GM11168 (cell line): ENCODE measurements around the gene RNASEH2B.

ENCODE experiments used
- in situ Hi-C: fragments of 300-500 bp; cut with MboI; formaldehyde crosslinking; loops from one replicate; pipeline ENCODE4 v1.12.0; 2022; ENCODE audit warnings: low sequenced_read_pairs; ENCODE audit not compliant: unreplicated experiment

RNASEH2B gene, protein sequence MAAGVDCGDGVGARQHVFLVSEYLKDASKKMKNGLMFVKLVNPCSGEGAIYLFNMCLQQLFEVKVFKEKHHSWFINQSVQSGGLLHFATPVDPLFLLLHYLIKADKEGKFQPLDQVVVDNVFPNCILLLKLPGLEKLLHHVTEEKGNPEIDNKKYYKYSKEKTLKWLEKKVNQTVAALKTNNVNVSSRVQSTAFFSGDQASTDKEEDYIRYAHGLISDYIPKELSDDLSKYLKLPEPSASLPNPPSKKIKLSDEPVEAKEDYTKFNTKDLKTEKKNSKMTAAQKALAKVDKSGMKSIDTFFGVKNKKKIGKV

DNA sequence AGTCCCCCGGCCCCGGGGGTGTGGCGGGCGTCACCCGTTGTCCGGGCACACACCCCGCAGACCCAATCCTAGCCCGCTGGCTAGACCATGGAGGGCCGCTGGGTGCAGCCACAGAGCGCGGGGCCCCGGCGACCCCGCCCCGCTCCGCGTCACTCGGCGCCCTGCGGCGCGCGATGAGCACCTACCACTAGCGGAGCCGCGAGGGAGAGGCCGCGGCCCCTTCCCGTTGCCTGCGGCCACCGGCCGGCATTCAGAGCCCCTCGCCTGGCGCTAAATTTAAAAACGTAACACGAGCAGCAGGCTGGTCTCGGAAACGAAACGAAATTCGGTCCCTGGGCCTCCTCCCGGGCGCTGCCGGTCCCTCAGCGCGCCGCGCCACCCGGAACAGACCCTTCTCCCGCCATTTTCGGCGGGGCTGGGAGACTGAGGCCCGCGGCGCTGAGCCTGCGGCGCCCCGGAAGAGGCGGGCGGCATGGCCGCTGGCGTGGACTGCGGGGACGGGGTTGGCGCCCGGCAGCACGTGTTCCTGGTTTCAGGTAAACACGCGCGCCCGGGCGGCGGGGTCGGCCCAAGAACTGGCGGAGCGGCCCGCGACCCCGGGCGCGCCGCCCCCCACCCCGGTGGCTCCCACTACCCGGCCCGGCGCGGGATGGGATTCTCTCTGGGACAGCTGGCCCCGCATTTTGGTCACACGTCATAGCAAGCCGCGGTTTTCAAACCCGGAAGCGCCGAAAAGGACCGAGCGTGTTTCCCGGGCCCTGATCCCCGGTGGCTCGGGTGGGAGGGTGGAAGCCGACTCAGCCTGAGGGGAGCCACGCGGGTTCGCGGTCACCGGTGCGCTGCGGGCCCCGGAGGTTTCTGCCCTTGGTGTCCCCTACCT lies at the start of gene RNASEH2B:
Gene RNASEH2B (plus strand): TSS at position 187 of the 880 bp plus-strand sequence. CDS start 286 bp downstream, at position 473.
- in situ Hi-C loops, result loop anchor here (5.0 to 25.0 kb wide), 3 partner anchors 108 to 898 kb away; partner anchors contain the start of gene KCNRG

DNA sequence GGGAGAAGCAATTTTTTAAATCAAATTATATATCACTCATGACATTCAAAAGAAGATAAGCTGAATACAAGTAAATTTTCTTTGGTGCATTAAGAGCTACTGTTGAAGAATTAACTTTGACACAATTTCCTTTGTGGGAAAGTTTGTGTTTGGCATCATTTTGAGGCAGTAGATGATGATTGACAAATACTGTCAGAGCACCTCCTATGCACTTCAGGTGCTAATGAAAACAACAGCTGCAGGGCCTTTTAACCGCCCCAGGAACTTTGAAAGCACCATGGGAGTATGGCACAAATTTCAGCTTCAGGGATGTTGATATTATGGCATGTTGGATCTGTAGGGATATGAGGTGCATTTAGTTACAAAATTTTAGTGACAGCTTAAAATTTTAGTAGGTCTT lies 45.1 kb upstream of the RNASEH2B start:
- in situ Hi-C loops, result no loop called here

DNA sequence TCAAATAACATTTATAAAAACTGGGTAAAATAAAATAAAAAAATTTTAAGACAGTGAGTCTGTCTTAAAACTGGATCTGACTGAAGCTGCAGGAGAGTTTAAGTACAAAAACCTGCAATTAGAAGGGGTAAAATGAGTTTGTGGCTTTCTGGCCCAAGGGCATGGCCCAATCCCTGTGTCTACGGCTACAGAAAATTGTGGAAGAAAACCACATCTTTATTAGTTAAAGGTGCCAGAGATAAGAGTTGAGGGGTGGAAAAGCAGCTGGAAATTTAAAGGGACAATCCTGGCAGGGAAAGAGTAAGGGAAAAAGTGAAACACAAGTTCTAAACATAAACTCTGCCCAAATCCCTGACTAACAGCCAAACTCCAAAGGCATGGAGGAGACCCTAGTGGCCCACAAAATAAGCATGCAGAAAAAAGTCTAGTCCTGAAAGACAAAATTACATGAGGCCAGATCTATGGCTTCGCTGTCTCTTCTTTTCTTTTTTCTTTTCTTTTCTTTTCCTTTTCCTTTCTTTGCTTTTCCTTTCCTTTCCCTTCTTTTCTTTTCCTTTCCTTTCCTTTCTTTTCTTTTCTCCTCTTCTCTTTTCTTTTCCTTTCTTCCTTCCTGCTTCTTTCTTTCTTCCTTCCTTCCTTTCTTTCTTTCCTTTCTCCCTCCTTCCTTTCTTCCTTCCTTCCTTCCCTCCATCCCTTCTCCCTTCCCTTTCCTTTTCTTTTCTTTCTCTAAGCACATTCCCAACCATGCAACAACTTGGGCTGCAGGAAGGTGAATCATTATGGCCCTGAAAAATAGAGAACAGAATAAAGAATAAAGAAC lies 42.6 kb upstream of the RNASEH2B start:
- in situ Hi-C loops, result no loop called here

DNA sequence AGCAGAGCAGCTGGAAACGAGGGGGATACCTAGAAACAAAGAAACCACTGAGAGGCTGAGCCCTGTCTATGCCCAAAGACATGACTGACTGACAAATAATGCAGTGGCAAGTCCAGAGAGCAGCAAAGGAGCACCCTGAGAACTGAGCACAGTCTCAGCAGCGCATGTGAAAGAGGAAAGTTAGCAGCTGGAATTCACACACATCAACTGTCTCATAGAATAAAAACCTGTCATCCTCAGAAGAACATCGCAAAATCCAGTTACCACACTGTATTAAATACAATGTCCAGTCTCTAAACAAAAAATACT lies 42.0 kb upstream of the RNASEH2B start:
- in situ Hi-C loops, result no loop called here

DNA sequence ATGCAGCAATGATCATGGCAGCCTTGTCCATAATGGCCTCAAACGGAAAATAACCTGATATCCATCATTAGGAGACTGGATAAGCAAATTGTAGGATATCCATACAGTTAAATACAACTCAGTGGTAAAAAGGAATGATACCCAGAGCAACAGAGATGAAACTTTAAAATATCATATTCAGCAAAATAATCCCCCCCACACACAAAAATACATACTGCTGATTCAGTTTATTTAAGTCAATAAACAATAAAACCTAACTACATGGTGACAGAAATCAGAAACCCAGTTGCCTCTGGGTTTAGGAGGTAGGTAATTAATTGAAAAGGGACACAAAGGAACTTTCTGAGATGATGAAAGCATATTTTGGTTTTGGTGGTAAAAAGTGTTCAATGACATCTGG lies 38.2 kb upstream of the RNASEH2B start:
- in situ Hi-C loops, result no loop called here

DNA sequence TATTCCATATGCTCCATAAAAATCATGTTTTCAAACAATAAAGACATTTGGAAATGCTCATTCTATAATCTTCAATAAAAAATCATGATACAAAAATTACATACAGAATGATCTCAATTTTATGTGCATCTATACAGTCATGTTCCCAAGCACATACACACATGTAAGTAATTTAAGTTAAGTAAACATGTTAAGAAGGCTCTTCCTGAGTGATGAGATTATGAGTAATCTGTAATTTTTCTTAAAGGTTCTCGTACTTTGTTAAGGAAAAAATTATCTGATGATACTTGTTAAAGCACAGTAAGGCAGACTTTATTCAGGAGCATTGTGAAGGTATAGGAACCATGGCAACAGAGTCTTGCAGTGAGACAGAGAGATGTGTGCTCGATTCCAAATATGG lies 36.1 kb upstream of the RNASEH2B start:
- in situ Hi-C loops, result no loop called here

DNA sequence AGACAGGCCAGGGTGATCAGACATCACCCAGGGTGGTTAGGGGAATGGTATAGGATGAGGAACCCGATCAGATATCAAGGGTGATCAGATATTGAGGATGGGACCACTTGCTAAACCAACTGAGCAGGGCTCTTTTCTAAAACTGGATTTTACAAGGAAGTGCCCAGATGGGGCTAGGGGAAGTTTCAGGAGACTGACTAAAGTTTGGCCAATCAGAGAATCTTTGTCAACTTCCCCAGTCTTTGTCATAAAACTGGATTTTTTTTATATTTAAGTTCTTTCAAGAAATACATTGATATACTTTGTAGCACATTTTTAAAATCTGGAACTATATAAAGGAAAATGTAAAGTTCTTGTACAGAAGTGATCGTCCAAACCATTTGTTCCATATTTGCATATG lies 35.6 kb upstream of the RNASEH2B start:
- in situ Hi-C loops, result no loop called here

DNA sequence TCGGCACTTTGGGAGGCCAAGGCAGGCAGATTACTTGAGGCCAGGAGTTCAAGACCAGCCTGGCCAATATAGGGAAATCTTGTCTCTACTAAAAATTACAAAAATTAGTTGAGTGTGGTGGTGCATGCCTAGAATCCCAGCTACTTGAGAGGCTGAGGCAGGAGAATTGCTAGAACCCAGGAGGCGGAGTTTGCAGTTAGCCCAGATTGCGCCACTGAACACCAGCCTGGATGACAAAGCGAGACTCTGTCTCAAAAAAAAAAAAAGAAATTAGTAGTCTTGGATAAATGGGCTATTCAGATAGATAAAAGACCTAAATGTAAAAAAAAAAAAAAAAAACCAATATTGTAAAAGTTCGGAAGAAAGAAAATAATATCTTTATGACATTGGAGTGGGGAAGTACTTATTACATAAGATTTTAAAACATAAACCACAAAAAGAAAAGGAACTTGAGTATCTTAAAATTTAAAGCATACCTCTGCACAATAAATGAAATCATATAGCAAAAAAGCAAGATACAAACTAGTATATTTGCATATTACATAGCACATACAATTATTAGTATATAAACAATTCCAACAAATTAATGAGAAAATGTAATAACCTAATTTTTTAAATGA lies 26.7 kb upstream of the RNASEH2B start:
- in situ Hi-C loops, result no loop called here

DNA sequence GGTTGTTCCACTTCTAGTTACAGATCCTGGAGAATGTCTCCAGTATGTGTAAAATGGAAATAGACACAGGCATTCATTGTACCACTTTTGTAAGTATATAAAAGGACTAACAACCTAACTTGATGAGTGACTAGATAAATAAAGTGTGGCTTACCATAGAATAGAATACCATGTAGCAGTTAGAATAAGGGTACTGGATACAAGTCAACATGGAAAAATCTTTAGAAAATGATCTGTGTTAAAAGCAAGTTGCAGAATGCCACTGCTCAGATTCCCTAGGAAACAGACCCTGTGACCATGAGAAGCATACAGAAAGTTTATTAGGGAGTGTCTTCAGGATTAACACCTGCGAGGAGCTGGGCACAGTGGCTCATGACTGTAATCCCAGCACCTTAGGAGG lies 25.9 kb upstream of the RNASEH2B start:
- in situ Hi-C loops, result no loop called here

DNA sequence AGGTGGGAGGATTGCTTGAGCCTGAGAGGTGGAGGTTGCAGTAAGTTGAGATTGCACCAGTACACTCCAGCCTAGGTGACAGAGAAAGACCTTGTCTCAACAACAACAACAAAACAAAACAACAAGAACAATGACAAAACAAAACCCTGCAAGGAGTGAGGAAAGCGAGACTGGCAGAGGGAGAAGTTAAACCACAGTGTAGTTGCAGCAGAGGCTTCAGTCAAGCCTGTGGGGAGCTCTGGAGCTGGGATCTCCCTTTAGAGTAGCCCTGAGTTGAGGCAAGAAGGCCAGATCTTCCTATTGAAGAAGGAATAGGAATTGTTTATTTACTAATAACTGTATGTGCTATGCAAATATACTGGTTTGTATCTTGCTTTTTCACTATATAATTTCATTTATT lies 25.3 kb upstream of the RNASEH2B start:
- in situ Hi-C loops, result no loop called here

DNA sequence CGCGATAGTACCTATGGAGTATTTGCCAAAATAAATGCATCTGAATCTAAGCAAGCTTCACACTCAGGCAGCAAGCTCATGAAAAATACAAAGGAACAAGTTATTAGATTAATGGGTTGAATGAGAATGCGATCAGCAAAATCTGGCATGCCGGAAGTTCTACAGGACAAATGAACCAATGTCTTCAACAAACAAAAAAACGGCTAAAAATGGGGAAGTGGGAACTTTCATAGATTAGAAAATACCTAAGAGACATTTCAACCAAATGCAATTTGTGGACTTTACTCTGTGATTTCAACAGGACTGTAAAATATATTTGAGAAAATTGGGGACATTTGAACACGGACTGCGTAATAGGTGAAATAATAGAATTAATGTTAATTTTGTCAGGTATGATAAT lies 22.4 kb upstream of the RNASEH2B start:
- in situ Hi-C loops, result no loop called here

DNA sequence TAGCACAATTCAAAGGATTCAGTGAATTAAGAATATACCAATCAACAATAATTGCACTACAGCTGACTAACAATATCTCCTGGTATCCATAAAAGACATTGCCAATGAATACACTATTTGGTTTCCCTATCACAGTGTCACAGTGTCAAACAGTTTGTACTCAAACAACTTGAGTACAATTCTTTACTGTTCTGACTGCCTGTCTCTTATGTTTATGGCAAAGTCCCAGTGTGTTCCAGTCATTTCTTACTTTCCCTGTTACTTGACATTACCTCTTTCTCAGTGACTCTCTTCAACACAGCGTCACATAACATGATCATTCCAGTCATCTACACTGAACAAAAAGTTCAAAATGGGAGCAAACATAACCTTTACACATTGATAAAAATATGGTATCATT lies 21.2 kb upstream of the RNASEH2B start:
- in situ Hi-C loops, result no loop called here

DNA sequence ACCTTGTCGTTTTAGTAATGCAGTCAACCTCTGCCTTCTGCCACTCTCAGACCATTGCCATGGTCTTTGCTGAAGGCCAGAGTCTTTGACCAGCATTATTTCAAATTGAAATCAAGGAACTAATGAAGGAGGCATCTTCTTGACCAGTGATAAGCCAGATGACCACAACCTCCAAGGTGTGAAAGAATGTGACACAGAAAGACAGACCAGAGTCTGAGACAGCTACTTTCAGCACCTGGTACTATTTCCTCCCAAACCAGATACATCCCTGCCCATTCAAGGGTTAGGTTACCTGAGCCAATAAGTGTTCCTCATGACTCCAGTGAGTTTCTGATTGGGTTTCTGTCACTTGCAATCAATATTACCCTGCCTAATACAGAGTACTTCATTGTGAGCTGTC lies 20.3 kb upstream of the RNASEH2B start:
- in situ Hi-C loops, result no loop called here

DNA sequence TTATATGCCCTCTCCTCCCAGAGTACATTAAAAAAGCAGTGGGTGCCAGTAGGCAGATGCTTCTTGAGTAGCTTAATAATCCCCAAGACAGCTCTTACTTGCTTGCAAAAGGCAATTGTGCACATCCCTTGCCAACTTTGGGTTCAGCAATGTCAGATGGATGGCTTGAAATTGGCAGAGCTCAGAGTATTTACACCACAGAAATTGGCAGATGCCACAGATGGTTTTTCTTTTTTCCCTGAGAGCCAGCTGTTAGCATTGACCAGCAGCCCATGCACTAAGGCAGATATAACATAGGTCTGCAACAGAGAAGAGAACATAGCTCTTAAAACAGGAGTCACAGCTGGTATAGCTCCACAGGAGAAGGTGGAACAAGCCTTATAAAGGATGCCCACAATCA lies 18.4 kb upstream of the RNASEH2B start:
- in situ Hi-C loops, result no loop called here

DNA sequence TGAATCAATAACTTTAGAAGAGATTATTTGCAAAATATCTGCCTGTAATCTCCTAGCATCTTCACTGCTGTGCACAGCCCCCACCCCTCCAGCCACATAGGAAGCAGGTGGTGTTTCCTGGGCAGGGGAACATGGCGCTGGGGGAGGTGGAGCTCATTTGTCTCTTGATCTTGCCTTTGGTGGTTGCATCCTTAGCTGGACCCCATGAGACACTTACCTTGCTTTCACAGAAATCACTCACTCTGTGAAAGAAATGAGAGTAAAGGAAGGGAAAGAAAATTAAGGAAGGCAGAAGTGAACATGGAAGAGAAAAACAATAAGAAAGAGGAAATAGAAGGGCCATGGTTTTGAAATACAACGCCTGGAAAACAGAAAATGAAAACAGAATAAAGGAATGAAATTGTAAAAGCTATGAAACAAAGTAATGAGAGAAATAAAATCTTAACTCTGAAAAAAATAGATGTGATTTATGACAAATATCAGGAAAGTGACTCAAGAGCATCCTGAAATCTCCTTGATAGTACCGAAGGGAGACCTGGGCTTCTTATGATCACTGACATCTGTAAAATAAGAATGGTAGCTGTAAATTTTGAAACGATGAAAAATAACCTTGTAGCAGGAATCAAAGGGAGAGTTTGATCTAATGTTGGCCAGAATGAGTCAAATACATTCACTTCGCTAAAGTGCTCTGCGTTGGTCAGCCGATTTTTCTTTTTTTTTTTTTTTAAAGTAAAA lies 17.2 kb upstream of the RNASEH2B start:
- in situ Hi-C loops, result no loop called here

DNA sequence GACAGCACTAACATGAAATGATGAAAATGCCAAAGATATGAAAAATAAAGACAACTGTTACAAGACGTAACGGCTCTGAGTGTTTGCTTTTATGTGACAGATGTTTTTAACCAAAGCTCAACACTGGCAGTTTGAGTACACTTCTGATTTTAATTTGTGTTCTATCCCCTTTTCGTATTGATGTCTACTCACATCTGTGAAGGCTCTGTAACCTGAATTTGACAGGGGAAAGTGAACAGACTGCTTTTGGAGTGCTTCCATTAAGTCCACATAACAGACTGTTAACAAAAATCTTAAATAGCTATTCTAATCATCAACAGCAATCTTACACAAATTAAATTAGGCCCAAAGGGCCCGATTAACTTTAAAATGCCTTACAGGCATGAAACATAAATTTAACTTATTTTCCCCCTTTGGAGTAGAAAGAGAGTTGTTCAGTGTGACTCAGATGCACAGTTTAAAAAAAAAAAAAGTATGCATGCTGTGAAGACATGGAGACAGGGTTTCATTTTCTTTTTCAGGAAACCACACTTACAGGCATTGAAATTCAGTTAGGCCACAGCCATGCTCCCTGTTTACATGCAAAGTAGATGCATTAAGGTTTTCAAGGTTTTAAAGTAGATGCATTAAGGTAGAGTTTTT lies 16.3 kb upstream of the RNASEH2B start:
- in situ Hi-C loops, result no loop called here

DNA sequence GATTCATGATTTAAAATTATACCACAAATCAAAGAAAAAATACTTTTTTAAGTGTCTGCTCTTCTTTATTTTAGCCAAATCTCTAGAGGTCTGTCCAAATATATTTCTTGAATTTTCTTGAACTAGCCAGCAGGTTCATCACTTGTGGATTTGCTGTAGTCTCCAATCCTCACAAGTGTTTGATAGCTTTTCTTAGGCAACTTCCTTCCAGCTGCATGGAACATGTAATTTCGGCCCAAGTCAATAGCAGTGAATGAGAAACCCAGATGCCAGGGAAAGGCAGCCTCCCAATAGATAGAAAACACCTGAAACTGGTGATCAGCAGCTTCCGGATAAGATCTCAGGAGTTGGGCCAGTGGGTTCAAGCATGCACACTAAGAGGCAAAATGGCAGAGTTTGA lies 15.6 kb upstream of the RNASEH2B start:
- in situ Hi-C loops, result no loop called here

DNA sequence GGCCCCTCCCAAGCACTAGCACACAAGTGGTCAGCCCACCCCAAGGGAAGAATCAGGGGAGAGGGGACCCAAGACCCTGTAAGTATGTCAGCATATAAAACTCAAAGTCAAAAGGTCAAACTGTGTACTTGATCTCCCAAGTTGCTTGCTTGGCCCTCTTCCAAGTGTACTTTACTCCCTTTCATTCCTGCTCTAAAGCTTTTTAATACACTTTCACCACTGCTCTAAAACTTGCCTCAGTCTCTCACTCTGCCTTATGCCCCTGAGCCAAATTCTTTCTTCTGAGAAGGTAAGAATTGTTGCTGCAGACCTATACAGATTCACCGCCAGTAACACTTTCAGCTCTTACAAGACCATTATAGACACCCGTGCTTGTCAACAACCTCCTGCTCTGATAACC lies 15.1 kb upstream of the RNASEH2B start:
- in situ Hi-C loops, result no loop called here

DNA sequence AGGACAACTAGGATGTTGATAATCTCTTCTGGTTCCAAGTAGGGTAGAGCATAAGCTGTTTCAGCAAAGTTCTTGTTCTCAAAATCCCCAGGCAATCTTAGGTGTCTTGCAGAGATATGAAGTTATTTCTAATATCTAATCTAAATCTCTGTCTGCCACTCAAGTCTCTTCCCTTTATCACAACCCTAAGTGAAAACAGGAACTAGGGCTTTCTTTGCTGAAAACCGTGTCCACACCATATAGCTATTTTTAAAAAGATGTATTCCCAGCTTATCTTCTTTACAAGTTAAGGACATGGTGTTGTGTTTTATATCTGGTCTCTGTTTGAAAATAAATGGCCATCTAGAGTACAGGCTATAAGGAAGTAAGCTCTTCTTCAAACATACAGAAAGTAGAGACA lies 11.3 kb upstream of the RNASEH2B start:
- in situ Hi-C loops, result no loop called here
